ENCODE results near the gene TUT1.

Gene TUT1

GRCh38 chr11:62542111-62542745 is 49.1 kb downstream of the TUT1 start:
- no peak for DNase-seq (ENCODE audit: low read depth in 3 of 3)

DNA sequence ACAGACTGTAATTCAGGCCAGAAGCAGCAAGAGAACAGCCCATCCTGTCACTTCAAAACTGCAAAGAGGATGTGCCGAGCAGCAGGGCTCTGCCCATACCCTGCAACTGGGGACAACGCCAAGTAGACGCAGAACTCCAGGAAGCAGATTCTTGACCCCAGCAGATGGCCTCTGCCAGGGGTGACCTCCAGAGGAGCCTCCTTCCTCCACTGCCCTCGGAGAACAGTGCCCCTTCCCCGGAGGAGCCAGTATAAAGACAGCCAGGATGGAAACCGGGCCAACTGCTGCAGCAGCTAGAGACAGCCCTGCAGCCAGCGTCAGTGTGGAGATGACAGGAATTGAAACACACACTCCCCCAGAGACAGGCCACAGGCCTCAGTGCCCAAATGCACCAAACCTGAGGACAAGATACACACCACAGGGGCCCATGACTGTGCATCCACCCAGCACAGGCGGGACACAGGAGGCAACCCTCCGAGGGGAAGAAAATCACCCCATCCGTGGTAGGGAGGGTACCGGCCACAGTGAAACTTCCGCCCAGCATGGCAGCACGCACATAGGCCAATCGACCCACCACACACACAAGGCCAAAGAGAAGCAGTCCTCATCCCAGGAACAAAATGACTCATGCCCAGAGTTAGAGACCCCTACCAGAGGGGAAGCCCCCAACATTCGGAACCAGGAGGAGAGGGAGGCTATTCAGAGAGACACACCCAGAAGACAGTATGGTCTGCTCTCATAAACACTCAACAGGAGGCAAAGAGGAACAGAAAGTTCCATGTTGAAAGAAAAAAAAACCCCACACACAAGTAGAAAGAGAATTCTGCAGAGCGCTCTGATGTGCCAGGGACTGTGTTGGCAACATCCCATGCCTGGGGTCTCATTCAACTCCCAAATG is 50.3 kb downstream of the TUT1 start:
- DNase-seq (ENCODE audit: low read depth in 3 of 3), result no peak

GRCh38 chr11:62539238-62539925 is 51.9 kb downstream of the TUT1 start:
- DNase-seq (ENCODE audit: low read depth in 3 of 3), result no peak

- DNase-seq (ENCODE audit: low read depth in 3 of 3), result no peak
Observed at GRCh38 chr11:62538470-62539237, 52.7 kb downstream of the TUT1 start.

- DNase-seq (ENCODE audit: low read depth in 3 of 3), result no peak
Observed at GRCh38 chr11:62536301-62536957, 54.9 kb downstream of the TUT1 start.

- DNase-seq (ENCODE audit: low read depth in 3 of 3), result no peak
Observed at GRCh38 chr11:62535802-62536201, 55.5 kb downstream of the TUT1 start.

DNA sequence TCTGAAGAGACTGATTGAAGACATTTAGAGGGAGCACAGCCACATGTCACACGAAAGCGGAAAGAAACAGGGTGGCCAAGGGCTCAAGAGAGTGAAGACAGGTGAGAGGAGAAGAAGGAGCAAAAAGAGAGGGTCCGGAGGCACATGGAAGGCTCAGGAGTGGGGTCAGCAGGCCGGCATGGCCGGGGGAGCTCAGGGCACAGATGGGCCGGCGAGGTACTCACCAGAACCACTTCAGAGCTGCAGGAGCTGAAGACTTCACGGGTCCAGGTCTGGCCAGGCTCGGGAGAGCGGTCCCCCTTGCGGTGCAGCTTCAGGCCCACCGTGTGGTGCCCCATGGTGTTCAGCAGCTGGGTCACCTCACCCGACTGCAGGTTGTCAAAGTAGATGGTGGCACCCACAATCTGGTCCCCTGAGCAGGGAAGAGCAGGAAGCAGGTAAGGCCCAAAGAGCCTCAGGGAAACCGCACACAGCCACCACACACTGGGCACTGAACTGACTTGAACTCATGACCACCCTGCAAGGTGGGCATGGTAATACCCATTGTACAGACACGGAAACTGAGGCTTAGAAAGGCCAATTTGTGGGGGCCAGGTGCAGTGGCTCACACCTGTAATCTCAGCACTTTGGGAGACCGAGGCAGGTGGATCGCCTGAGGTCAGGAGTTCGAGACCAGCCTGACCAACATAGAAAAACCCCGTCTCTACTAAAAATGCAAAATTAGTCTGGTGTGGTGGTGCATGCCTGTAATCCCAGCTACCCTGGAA is 56.4 kb downstream of the TUT1 start:
- no peak for DNase-seq (ENCODE audit: low read depth in 3 of 3)

DNA sequence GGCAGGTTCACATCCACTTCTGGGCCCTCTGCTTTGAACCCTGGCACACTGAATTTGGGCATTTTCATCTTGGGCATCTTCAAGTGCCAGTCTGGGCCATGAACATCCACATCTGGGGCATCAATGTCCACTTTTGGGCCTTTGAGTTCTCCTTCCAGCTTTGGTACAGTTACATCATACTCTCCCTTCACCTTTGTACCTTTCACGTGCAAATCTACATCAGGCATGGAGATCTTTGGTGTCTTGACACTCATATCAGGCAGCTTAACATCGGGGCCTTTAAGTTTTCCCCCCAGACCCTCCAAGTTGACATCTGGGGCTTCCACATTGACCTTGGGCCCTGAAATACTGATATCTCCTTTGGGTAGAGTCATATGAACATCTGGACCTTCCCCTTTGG is 59.2 kb downstream of the TUT1 start:
- no peak for DNase-seq (ENCODE audit: low read depth in 3 of 3)
